Measurements from ENCODE around the gene OR56A4.
"Not testable (repeated sequence)": the region's sequence is repeated elsewhere in the genome, so short reads cannot be mapped to it uniquely, and the experiment has no call there.

The OR56A4 gene

GRCh38 chr11:5960704-5961320, 45.9 kb downstream of the OR56A4 start:
- not testable (repeated sequence) for DNase-seq

- no peak for DNase-seq
Observed at GRCh38 chr11:5955586-5955985, 51.2 kb downstream of the OR56A4 start.

All from left hindlimb (tissue), 1 donor.